GM19240 (cell line): Measurements from ENCODE around the gene TNK1.

ENCODE experiments used
- DNase-seq: peaks from one replicate; pipeline ENCODE4 v3.0.0; 2011; ENCODE audit warnings: low spot score; ENCODE audit not compliant: insufficient read length

Gene TNK1

DNA sequence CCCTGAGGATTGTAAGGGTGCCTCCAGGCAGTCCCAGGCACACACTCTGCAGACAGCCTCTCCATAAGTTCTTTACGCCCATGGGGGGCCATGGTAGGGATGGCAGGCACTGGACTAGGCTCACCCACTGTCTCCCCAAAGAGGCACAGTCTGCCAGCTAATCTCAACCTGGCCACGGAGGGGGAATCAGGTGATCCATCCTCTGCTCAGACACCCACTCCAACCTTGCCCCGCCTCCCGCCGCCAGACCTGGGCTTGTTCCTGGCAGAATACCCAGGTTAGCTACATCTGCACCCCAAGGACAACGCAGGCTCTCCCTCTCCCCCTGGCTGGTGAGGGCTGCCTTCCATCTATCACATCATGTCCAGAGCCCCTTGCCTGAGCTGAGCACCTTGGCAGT is 28.0 kb downstream of the TNK1 start:
- no peak for DNase-seq

DNA sequence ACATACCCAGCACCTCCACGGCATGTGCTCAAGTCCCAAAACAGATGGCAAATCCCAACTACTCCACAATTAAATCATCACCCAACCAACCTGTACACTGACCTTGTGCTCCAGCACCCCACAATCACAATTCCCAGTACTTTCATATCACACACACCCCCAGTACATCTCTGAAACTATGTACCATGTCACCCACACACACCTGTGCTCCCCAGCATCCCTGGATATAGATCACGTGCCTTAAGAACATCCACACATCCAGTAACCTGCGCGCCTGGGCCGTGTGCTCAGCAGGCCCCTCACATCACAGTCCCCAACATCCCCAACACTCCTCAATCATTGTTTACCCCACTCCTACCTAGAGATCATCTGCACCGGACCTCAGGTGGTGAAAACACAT is 28.8 kb downstream of the TNK1 start:
- DNase-seq = no peak

DNA sequence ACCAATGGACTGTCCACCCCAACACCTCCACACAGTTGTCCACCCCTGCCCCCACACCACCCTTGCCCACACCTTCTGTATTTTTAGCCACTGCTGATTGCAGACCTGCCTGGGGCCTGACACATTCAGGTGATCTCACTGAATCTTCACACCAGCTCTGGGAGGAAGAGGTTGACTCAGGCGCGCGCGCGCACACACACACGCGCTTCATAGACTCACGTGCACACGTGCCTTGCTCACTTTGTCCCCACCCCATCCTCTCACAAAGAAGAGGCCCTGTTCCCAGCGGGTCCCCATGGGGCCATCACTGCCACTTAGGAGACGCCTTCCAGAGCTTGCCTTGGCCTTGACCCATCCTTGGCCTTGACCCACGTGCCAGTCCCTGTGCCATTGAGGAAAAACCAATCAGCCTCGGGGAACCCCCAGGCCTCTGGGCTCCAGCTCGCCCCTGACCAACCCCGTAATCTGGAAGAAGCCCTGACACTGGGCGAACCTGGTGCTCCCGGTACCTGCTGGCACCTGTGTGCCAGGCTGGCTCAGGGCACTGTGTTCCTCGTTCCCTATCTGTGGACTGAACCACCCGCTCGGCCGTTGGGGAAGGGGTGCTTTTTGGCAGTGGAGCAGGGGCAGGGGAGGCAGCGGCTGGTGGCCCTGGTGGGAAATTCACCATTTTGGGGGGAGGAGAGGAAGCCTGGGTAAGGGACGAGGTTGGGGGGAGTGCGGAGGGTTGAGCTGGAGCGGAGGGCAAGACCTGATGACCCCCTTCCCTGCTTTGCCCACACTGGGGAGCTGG is 29.9 kb downstream of the TNK1 start:
- no peak for DNase-seq

DNA sequence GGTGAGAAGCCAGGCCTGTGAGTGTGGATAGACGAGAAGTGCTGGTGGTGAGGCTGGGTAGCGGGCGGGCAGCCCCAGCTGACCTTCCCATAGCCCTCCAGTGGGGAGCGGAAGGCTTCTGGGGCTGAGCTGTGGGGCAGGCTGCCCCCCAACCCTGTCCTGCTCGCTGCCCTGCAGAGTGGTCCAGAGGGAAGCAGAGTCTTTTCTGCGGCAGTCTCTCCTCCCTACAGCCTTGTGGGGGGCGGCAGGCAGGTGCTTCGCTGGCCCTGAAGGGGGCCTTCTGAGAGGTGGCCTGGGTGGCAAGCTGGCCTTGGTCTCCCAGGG is 30.5 kb downstream of the TNK1 start:
- no peak for DNase-seq

DNA sequence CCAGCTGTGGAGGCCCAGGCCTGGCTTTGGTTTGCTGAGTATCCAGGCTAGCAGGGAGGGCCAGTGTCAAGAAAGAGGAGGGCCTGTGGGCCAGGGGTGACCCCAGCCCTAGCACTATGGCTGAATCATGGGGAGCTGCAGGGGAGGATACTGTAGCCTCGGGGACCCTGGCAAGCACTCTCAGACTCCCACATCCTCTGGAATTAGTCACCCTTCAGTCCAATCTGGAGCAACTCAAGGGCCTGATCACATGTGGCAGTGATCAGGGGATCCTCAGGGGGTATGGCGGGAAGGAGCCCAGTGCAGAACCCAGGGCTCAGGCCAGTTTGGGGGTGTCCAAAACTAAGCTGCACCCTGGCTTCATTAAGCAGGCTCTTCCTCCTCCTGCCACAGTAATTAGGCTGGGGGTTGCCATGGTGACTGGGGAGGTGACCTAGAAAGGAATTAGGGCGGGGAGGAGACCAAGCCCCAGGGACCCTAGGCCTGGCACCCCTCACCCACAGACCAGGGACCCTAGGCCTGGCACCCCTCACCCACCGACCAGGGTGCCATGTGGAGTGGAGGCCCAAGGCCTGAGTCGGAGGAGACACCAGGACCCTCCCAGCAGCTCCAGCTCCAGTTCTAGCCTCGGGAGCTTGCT is 32.6 kb downstream of the TNK1 start:
- DNase-seq = no peak

DNA sequence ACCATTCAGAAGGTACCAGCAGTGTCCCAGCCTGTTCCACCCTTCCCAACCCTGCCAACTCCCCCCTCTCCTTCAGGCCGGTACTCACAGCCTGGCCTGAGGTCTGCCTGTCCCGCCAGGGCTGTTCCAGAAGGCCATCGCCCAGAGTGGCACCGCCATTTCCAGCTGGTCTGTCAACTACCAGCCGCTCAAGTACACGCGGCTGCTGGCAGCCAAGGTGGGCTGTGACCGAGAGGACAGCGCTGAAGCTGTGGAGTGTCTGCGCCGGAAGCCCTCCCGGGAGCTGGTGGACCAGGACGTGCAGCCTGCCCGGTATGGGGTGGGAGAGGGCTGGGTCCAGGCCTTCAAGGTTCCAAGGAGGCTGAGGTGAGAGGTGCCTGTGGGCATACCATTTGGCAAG is 33.9 kb downstream of the TNK1 start:
- no peak for DNase-seq

DNA sequence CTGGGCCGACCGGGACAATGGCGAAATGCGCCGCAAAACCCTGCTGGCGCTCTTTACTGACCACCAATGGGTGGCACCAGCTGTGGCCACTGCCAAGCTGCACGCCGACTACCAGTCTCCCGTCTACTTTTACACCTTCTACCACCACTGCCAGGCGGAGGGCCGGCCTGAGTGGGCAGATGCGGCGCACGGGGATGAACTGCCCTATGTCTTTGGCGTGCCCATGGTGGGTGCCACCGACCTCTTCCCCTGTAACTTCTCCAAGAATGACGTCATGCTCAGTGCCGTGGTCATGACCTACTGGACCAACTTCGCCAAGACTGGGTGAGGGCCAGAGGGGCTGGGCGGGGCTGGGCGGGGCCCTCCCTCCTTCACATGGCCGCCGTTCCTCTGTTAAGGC is 34.9 kb downstream of the TNK1 start:
- DNase-seq = no peak

DNA sequence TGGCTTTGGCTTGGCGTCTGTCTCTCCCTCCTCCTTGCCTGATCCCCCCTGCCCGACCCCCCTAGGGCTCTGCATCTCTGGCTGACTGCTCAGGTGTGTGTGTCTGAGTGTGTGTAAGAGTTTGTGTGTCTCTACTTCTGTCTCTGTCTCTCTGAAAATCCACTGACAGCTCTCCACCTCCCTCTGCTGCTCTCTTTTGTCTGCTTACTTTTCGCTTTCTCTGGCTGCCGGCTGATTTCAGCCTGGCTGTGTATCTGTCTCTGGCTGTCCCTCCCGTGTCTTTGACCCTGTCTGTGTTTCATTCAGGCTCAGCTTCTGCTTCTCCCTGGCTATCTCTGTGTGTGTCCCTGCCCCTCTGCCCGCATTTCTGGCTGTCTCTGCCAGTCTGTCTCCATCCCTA is 35.4 kb downstream of the TNK1 start:
- DNase-seq = no peak

DNA sequence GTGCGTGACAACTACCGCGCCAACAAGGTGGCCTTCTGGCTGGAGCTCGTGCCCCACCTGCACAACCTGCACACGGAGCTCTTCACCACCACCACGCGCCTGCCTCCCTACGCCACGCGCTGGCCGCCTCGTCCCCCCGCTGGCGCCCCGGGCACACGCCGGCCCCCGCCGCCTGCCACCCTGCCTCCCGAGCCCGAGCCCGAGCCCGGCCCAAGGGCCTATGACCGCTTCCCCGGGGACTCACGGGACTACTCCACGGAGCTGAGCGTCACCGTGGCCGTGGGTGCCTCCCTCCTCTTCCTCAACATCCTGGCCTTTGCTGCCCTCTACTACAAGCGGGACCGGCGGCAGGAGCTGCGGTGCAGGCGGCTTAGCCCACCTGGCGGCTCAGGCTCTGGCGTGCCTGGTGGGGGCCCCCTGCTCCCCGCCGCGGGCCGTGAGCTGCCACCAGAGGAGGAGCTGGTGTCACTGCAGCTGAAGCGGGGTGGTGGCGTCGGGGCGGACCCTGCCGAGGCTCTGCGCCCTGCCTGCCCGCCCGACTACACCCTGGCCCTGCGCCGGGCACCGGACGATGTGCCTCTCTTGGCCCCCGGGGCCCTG is 36.3 kb downstream of the TNK1 start:
- DNase-seq = no peak

DNA sequence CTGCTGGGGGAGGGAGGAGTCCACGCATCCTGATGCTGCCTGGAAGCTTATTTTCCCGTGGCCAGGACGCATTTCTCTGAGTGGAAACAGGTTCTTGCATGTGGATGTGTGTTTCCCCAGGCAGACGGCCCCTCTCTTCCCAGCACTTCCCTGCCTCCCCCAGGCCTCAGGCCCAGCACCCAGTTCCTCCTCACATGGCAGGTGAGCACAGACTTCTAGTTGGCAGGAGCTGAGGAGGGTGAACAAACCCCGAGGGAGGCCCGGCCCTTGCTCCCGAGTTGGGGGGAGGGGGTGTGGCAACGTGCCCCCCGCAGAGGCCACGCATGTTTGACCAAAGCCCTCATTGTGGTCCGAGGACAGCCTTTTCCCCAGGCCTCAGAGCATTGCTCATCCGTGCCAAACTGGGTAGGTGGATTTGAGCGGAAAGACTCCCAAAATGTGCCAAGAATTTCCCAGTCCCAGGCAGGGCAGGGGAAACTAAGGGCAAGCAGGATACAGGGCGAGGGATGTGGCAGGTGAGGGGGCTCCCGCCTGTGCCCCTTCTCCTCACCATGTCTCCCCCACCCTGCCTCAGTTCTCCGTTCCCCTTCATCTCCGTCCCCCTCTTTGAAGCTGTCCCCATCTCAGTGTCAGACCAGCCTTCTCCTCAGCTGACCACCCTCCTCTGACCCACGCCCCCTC is 37.7 kb downstream of the TNK1 start:
- DNase-seq = no peak

DNA sequence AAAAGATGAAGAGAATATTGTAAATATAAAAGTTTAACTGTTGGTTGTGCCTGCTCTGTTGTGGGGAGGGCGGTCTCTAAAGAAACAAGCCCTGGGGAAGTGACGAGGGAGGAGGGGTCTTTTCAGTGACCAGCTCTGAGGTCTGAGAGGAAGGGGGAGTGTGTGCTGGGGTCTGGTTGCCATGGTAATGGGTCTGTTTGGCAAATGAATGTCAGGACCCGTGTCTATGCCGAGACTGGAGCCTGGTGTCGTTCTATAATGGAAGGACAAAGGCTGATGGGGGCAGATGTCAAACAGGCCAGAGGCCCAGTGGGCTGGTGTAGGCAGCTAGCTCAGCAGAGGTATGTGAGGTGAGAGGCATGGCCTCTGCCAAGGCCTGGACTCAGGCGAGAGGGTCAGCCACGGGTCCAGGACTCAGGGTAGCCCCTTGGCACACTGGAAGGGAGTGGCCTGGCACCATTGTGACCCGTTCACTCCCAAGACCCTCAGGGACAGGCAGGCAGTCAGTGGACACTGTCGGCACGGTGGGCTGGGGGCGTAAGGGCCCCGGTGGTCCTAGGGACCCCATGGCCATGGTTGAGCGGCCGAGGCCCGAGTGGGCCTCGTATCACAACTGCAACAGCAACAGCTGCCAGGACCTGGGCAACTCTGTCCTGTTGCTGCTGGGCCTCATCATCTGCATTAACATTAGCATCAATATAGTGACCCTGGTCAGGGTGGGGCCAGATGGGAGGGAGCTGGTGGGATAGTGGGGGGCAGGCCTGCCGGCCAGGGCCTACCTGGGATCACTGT is 39.1 kb downstream of the TNK1 start, which contains the start of gene SPEM1:
SPEM1 (plus strand) TSS at position 506 of the 792 bp plus-strand sequence; CDS start at position 567, 61 bp downstream.
- DNase-seq = no peak

DNA sequence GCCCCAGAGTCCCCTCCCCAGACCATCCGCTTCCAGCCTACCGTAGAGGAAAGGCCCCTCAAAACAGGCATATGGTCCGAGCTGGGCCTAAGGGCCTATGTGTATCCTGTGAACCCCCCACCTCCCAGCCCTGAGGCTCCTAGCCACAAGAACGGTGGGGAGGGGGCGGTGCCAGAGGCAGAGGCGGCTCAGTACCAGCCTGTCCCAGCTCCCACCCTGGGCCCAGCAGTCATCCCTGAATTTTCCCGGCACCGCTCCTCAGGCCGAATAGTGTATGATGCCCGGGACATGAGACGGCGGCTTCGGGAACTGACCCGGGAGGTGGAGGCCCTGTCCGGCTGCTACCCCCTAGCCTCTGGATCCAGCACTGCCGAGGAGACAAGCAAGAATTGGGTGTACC is 40.3 kb downstream of the TNK1 start:
- DNase-seq = no peak

DNA sequence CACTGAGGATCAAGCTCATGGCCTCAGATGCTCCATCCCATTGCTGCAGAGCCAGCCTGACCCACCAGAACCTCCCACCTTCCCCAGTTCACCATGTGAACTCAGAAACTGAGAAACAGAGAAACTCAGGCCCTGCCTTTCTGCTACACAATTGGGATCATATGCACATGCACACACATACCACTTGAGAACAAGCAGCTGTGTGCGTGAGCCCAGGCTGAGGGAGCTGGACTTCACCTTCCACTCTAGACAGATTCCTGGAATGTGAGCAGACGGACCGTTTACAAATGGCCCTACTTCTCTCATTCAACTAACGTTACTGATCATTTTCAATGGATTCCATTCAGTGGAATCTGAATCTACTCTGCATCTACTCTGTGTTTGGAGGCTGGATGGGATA is 42.8 kb downstream of the TNK1 start:
- no peak for DNase-seq

DNA sequence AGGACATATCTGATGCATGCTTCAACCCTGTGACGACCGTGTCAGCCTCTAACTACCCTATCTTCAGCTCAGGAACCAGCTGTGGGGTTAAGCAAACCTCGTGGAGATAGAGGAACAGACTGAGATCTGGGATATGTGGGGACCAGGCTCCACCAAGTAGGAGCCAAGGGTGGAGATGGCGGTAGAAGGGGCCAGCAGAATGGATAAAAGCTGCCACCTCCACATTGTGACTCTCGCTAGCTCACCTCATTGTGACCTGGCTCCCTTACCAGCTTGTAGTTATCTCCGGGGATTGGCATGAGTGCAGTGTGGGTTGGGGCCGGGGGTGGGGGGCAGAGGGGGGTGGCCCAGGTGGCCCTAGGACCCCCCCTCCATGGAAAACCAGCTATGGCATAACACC is 44.4 kb downstream of the TNK1 start, which contains the start of gene SPEM2:
SPEM2 (plus strand) TSS at position 301 of the 400 bp plus-strand sequence; CDS start at position 374, 73 bp downstream.
- no peak for DNase-seq

DNA sequence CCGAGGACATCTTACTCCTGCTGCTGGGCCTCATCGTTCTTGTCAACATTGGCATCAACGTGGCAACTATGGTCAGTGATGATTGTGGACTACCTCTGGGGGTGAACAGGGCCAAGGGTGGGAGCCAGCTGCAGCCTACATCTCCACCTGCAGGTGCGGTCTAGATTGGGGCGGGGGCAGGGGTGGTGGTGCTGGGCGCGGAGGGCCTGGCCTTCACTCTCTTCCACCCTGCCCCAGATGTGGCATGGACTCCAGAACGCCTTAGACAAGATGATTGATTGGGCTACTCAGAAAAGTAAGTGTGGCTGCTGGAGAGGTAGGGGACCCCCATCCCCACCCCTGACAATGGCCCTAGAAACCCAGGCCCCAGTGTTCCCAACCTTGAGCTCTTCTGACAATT is 44.9 kb downstream of the TNK1 start:
- DNase-seq = no peak

DNA sequence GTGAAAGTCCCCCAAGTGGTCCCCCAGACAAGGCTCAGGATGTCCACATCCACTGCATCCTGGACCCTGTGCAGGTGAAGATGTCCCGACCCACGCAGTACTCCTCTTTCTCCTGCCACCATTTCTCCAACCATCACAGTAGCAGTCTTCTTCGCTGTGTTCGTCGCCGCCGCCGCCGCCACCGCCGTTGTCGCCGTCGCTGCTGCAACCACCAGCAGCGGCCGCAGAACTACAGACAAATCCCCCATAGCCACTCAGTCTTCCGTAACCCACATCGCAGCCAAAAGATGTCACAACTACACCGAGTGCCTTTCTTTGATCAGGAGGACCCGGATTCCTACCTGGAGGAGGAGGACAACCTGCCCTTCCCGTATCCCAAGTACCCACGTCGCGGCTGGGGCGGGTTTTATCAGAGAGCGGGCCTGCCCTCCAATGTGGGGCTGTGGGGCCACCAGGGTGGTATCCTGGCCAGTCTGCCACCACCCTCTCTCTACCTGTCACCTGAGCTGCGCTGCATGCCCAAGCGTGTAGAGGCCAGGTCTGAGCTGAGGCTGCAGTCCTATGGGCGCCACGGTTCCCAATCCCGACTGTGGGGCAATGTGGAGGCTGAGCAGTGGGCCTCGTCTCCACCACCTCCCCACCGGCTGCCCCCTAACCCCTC is 45.4 kb downstream of the TNK1 start:
- DNase-seq = no peak

DNA sequence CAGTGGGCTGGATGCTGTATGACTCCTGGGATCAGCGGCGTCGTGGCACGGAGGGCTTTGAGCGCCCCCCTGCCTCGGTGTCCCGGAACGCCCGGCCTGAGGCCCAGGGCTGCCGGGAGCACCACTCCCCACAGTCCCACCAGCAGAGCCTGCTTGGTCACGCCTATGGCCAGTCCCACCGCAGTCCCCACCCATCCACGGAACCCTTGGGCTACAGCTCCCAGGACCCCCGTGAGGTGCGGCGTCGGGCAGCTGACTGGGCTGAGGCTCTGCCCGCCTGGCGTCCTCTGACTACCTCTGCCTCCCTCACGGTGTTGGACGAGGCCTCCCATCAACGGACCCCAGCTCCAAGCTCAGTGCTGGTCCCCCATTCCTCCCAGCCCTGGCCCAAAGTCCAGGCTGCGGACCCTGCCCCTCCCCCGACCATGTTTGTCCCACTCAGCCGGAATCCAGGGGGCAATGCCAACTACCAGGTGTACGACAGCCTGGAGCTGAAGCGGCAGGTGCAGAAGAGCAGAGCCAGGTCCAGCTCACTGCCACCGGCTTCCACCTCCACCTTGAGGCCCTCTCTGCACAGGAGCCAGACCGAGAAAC is 46.1 kb downstream of the TNK1 start:
- DNase-seq = no peak

DNA sequence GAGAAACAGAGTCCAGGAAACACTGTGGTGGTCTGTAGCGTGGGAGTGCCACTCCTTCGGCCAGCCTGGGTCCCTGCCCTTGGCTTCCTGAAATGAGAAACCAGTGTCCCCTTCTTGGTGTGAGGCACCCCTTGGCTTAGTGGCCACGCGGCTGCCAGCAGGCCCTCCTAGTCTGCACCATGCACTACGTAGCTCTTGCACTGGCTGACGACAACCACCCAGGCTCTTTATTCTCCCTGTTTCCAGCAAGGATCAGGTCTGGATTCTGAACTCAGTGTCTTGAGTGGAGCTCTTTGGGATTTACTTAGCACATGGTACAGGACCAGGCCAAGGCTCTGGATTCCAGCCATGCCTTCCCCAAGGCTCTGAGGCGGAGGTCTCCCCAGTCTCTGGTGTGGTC is 46.7 kb downstream of the TNK1 start:
- no peak for DNase-seq

DNA sequence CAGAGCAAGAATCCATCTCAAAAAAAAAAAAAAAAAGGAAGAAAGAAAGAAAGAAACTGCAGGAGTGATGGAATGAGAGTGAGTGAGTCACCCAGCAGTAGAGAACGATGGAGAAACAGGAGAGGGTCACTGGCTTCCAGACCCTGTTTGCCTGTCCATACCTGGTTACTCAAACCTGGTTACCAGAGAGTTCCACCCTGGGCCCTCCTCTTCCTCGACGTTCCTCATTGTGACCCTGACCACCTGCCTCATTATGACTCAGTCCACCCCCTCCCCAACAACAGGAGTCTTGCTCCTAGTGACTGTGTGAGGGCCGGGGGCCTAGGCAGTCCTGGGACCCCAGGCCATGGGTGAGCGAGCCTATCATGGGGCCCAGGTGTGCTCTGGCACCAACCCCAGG is 47.7 kb downstream of the TNK1 start, which contains the start of gene SPEM3:
SPEM3 (plus strand) TSS at position 301 of the 400 bp plus-strand sequence; CDS start at position 347, 46 bp downstream.
- no peak for DNase-seq

DNA sequence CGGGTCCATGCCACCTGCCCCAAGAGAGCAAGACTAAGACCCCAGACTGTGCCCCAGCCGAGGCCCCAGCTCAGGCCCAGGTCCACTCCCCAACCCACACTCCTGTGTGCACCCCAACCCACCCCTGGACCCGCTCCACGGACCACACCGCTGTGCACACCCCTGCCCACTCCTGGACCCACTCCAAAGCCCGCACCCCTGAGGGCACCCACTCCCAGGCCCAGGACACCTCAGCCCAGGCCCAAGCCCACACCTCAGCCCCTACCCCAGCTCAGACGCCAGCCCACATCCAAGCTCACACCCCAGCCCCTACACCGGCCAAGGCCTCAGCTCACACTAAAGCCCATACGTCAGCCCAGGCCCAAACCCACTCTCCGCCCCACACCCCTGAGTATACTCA is 48.8 kb downstream of the TNK1 start:
- DNase-seq = no peak
